ENCODE results near the gene FTMT.

DNA sequence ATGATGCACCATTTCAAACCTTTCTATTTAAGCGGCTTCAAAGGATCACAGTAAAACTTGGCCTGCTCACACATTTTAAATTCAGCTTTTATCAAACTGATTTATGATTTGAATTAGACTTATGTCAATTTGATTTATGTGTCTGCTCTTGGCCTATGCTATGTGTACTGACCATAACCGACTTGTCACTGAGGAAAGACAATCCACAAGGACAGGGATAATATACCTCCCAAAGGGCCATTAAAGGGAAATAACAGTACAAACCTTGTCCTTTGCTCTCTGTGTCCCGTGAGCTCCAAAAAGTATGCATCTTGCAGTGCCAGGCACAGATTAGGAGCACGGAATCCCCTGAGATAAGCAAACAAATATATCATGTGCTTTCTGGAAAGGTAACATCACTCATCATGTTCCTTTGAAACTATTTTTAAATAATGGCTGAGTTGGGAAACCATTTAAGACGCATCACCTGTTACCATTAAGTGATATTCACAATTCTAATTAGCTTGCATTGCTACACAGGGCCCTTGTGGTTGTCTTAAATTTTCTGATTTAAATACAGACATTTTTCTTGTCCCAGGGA is 31.9 kb upstream of the FTMT start:
- TF ChIP-seq, protein P1, sequence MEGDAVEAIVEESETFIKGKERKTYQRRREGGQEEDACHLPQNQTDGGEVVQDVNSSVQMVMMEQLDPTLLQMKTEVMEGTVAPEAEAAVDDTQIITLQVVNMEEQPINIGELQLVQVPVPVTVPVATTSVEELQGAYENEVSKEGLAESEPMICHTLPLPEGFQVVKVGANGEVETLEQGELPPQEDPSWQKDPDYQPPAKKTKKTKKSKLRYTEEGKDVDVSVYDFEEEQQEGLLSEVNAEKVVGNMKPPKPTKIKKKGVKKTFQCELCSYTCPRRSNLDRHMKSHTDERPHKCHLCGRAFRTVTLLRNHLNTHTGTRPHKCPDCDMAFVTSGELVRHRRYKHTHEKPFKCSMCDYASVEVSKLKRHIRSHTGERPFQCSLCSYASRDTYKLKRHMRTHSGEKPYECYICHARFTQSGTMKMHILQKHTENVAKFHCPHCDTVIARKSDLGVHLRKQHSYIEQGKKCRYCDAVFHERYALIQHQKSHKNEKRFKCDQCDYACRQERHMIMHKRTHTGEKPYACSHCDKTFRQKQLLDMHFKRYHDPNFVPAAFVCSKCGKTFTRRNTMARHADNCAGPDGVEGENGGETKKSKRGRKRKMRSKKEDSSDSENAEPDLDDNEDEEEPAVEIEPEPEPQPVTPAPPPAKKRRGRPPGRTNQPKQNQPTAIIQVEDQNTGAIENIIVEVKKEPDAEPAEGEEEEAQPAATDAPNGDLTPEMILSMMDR (IDR thresholded peaks at IDR 0.05): no peak
- TF ChIP-seq EP300 (IDR thresholded peaks at IDR 0.05; ENCODE audit: low read depth): no peak
- TF ChIP-seq POLR2A (IDR thresholded peaks at IDR 0.05): no peak
